ENCODE results near the gene CCDC97. TPM values are rescaled to one million over a fixed set of nuclear protein-coding genes. Genes with fewer than 3 reads are reported as not detected.

CCDC97 gene
- total RNA-seq, 4 donors from 2014 or later, result 10.0 to 15.4 (median 12.6) TPM

- no peak for TF ChIP-seq CTCF (IDR thresholded peaks at IDR 0.05; ENCODE audit: low read depth)
Measured at GRCh38 chr19:41355802-41356201, 45.8 kb downstream of the CCDC97 start.

- TF ChIP-seq CTCF (IDR thresholded peaks at IDR 0.05; ENCODE audit: low read depth), result no peak
Measured at GRCh38 chr19:41356984-41357739, 47.2 kb downstream of the CCDC97 start.

GRCh38 chr19:41357746-41358145, 47.8 kb downstream of the CCDC97 start:
- no peak for TF ChIP-seq CTCF (IDR thresholded peaks at IDR 0.05; ENCODE audit: low read depth)

GRCh38 chr19:41359741-41360140, 49.8 kb downstream of the CCDC97 start:
- TF ChIP-seq CTCF (IDR thresholded peaks at IDR 0.05; ENCODE audit: low read depth), result no peak

GRCh38 chr19:41362143-41362847, 52.3 kb downstream of the CCDC97 start:
- no peak for TF ChIP-seq CTCF (IDR thresholded peaks at IDR 0.05; ENCODE audit: low read depth)

- no peak for TF ChIP-seq CTCF (IDR thresholded peaks at IDR 0.05; ENCODE audit: low read depth)
Measured at GRCh38 chr19:41363371-41363752, 53.4 kb downstream of the CCDC97 start.

- no peak for TF ChIP-seq CTCF (IDR thresholded peaks at IDR 0.05; ENCODE audit: low read depth)
Measured at GRCh38 chr19:41363753-41364523, 54.0 kb downstream of the CCDC97 start, which contains the start of gene B9D2. Gene B9D2 (minus strand): TSS chr19:41364149. CDS start chr19:41363519, 630 bp downstream.

Data from subcutaneous adipose tissue (tissue), 4 donors.